OCI-M1 (cell line): ENCODE measurements around the gene KEAP1.

Experiments
- DNase-seq: peaks from one replicate; lab custom pipeline; 2025; lab: John Stamatoyannopoulos, UW

KEAP1 gene

DNA sequence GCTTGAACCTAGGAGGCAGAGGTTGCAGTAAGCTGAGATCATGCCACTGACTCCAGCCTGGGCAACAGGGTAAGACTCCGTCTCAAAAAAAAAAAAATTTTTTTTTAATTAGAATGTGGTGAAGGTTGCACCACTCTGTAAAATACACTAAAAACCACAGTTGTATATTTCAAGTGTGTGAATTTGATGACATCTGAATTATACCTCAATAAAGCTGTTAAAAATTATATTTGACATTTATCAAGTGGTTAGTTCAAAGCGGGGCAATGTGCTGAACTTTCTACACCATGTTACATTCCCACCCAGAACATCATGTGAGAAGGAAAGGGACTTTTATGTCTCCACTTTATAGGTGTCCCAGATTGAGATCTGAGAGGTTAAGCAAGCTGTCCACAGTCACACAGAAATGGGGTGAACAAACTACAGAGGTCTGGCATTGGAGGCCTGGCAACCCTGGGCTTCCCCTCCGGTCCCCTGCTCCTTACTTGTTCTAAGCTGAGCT lies 20.0 kb upstream of the KEAP1 start:
- no peak for DNase-seq

DNA sequence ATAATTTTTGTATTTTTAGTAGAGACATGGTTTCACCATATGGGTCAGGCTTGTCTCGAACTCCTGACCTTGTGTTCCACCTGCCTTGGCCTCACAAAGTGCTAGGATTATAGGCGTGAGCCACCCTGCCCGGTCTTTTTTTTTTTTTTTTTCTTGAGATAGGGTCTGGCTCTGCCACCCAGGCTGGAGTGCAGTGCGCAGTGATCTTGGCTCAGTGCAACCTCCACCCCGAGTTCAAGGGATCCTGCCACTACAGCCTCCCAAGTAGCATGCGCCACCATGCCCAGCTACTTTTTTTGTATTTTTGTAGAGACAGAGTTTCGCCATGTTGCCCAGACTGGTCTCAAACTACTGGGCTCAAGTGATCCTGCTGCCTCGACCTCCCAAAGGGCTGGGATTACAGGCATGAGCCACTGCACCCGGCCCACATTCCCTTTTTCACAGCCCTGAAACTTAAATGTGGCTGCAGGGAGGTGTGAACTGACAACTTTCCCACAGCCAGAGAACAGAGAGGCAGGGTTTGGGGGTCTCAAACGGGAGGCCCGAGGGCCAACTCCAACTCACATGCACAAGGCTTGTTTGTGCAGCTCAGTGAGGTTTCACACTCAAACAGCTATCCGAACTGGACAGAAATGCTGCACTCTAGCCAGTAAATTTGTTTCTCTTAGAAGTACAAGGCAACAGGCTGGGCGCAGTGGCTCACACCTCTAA lies 18.5 kb upstream of the KEAP1 start:
- no peak for DNase-seq

DNA sequence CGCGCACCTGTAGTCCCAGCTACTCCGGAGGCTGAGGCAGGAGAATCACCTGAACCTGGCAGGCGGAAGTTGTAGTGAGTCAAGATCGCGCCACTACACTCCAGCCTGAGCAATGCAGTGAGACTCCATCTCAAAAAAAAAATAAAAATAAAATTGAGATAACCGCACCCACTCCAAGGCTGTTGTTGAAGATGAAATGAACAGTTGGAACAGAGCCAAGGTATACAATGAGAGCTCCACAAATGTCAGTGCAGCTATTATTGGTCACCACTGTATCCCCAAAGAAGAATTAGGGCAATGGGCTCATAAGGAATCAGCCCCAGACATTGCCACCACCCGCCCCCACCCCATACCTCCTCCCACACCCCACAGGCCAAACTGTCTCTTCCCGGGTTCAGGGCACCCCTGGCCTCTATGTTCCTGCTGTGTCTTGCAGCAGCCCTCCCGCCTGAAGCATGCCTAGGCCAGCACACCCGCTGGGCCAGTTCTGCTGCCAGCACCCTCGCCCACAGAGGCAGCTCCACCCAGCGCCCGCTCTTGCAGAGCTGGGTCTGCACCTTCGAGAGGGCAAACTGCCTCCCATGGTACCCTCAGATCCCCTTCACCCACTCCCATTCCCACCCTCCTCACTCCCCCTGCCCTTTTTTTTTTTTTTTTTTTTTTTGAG lies 17.6 kb upstream of the KEAP1 start:
- no peak for DNase-seq

DNA sequence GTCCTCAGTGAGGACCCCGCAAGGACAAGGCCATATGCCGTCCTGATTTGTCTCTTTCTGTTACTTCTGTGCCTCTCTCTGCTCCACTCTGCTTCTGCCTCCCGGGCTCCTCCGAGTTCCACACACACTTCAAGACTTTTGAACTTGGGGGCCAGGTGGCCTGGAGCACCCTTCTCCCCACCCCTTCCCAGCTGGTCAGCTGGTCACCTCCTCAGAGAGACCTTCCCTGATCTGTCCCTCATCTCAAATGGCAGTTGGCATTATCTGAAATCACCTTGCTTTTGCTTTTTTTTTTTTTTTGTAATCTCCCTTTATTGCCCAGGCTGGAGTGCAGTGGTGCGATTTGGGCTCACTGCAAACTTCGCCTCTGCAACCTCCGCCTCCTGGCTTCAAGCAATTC lies 16.3 kb upstream of the KEAP1 start:
- no peak for DNase-seq

DNA sequence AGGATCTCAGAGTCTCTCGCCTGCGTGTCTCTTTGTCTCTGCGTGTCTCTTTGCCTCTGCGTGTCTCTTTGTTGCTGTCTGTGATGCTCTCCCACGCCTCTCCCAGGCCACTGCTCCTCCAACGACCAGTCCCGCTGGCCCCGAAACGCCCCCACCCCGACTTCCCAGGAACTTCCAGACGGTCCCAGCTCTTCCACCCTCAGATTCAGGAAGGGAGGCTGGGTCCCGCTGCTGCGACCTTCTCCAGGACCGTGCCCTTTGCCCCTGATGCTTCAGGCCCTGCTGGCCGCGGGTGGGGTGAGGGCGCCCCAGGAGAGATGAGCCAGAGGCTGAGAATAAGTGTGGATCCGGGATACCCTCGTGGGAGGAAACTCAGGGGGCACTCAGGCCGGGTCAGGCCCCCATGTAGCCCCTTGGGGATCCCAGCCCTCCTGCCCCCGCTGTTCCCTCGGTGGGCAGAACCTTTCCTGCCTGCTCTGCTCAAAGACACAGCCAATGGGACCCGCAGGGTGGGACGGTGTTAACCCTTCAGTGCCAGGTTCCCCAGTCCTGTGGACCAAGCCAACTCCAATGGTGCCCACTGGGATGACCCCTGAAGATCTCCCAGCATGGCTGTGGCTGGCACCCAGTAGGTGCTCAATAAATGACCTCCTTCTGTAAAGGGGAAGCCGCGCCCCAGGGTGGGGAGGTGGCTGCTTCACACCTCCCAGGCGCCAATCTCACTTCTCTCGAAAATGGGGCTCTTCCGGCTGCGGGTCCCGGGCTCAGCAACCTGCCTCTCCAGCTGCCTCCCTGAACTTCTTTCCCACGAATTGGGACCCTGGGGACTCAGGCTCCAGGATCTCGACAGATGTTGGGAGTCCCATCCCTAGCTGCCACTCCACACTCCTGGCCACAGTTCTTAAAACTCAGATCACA lies 15.5 kb upstream of the KEAP1 start:
- no peak for DNase-seq

DNA sequence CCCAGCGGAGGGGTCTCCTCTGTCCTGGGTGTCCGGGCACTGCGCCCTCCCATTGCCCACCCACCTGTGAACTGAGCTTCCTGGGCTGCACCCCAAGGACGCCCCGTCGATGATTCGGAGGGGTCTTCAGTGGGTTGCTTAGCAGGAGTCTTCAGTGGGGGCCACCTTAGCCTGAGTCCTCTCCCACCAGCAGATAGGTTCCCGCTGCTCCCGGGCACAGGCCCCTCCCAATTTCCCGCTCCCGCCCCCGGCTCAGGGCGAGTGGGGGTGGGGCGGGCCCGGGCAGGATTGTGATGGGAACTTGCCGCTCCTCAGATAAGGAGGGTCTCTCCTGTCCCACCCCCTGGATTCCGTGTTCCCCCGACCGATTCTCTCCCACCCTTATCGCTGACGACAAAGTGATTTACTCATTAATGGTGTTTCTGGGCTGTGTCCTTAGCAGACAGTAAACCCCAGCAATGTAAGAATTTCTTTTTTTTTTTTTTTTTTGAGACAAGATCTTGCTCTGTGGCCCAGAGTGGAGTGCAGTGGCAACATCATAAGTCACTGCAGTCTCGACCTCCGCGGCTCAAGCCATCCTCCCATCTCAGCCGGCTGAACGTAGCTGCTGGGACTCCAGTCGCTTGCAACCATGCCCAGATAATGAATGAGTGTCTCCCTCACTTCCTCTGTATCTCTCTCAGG lies 14.7 kb upstream of the KEAP1 start:
- DNase-seq, result peak; percentile 90

DNA sequence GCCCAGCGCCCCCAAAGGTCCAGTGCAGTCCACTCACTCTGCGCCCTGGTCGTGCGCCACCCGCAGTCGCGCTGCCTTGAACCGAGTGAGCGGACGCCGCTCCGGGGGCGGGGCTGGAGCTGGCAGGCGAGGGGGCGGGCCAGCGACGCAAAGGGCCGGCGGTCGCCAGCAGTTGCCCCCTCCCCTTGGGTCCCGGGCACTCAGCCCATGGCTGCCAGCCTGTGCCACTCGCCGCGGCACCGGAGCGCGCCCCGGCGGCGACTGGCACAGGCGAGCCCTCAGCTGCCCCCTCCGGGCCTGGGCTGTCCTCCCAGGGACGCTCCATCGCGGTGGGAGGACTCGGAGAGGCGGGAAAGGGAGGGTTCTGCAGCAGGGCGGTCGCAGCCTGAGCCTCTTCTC lies 14.2 kb upstream of the KEAP1 start, which contains the start of gene S1PR5:
Gene S1PR5, minus strand, starts transcription at position 87 of the 399 bp plus-strand sequence. CDS start 2,436 bp downstream, outside the sequence.
- no peak for DNase-seq

DNA sequence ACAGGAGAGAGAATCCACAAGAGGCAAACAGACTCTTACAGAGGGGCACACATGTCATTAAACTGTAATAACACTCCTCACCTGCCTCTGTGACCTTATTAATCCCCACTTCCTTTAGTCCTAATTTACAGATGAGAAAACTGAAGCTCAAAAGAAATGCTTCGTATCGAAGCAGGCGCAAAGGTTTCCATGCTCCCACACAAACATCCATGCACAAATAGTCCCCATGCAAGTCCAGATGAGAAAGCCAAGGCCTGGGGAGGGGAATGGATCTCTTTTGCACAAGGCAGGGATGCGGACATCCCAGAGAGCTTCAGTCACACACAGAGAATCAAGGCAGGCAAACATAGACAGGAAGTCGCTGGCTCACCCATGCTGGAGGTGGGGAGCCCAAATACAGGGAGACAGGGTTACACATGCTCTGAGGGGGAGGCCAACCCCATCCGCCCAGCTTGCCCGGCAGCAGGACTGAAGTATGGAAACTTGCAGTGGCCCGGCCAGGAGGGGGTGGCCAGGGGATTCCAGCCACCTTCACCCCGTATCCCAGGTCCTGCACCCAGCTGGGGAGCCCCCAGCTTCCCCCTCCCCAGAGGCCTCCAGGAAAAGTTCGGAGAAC lies 13.6 kb upstream of the KEAP1 start:
- no peak for DNase-seq

DNA sequence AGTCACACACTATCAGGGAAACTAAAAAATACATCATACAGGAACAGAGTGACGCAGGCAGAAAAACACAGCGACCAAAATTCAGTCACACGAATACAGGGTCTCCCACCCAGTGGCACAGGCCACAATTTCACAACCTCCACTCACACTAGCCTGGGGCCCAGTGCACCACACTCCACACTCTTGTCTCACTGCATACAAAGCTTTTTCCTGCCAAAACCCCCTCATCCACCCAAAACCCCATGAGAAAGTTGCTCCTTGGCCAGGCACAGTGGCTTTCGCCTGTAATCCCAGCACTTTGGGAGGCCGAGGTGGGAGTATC lies 12.9 kb upstream of the KEAP1 start:
- DNase-seq, result no peak

DNA sequence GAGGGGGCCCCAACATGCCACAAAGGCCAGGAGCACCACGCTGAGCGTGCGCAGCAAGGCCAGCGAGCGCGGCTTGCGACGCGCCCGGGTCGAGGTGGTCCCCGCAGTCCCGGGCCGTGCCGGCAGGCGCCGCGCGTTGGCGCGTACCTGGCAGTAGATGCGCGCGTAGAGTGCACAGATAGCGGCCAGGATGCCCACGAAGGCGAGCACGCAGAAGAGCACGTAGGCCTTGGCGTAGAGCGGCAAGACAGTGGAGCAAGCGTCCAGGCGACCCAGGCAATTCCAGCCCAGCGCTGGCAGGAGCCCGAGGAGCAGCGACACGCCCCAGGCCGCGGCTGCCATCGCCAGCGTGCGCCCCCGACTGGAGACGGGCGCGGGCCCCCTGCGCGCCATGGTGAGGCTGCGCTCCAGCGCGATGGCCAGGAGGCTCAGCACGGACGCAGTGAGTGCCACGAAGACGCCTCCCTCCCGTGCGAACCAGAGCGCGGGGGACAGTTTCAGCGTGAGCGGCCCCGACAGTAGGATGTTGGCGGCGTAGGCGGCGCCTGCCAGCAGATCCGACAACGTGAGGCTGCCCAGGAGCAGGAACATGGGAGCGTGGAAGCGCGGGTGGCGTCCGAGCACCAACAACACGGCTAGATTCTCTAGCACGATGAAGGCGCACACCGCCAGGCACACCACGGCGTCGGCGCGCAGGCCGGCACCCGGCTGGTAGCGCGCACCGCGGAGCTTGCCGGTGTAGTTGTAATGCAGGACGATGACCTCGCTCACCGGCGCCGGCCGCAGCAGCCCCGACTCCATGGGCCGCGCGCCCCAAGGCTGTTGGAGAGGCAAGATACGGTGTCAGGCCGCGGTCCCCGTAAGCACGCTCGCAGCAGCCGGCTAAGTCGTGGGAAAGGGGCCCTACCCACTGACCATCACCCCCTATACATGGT lies 11.3 kb upstream of the KEAP1 start:
- DNase-seq, result no peak

DNA sequence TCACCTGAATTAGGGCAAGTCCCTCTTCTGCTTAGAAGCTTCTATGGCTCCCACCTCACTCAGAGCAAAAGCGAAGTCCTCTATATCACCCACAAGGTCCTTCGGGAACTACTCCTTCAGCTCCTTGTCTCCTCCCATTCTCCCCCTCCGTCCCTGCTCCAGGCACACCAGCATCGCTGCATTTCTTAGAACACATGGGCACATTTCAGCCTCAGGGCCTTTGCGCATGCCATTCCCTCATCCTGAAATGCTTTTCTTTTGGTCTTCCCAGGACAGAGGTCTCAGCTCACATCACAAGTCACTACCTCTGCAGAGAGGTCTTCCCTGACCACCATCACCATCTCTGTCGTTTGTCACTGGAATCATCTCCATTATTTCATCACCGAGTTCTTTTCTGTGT lies 10.1 kb upstream of the KEAP1 start:
- no peak for DNase-seq

DNA sequence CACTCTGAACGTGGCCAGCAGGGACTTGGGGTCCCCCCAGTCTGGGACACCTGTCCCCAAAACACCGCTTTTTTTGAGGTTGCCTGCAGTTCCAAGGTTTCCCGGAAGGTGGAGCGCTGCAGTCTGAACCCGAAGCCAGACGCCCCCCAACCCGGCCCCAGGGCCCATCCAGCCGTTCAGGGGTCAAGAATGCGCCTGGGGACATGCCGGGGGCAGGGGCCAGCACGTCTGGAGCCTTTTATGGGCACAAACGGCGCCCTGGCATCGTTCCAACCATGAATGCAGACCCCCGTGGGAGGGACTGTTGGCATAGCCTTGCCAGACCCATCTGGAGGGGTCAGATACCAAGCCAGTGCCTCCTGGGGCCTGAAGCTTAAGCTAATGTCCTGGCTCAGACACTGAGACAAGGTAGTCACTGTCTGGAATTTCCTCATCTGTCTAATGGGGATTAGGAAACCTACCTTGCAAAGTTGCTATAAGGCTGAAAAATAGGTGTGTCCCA lies 7.2 kb upstream of the KEAP1 start:
- peak; percentile 77 for DNase-seq

DNA sequence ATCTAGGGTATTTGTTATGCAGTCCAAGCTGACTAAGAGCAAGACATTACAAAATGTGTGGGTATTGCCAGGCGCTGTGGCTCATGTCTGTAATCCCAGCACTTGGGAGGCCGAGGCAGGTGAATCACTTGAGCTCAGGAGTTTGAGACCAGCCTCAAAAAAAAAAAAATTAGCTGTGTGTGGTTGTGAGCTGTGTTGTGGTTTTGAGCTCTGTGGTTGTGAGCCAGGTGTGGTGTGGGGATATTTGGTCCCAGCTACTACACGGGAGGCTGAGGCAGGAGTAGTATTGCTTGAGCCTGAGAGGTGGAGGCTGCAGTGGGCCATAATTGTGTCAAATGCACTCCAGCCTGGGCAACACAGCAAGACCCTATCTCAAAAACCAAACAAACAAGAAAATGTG lies 5.6 kb upstream of the KEAP1 start:
- no peak for DNase-seq

DNA sequence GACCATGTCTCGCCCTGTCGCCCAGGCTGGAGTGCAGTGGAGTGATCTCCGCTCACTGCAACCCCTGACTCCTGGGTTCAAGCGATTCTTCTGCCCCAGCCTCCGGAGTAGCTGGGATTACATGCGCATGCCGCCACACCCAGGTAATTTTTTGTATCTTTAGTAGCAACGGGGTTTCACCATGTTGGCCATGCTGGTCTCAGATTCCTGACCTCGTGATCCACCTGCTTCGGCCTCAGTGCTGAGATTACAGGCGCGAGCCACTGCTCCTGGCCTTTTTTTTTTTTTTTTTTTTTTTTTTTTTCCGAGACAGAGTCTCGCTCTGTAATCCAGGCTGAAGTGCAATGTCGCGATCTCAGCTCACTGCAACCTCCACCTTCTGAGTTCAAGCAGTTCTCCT lies 4.9 kb upstream of the KEAP1 start:
- DNase-seq, result no peak

DNA sequence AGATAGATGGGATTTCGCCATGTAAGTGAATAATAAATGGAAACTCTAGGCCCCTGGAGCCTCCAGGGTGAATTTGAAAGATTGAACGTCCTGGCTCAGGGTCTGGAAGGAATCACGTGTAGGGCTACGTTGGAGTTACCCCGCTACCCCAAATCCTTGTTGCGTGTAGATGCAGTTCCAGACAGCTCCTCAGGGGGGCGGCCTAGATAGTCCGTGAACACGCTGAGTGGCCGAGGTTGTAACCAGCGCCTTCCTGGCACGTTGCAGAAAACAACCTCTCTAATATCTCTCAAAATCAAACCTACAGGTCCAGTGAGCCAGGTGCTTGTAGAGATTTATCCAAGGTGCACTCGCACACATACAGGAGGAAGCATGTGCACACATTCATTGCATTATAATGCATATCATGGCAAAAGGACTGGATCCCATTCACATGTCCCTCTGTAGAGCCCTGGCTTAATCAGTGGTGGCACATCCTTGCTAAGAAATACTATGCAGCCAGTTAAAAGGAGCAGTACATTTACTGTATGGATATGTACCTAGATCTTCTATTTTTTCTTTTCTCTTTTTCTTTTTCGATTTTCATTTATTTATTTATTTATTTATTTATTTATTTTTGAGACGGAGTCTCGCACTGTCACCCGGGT lies 2.5 kb upstream of the KEAP1 start:
- DNase-seq, result peak; percentile 97

DNA sequence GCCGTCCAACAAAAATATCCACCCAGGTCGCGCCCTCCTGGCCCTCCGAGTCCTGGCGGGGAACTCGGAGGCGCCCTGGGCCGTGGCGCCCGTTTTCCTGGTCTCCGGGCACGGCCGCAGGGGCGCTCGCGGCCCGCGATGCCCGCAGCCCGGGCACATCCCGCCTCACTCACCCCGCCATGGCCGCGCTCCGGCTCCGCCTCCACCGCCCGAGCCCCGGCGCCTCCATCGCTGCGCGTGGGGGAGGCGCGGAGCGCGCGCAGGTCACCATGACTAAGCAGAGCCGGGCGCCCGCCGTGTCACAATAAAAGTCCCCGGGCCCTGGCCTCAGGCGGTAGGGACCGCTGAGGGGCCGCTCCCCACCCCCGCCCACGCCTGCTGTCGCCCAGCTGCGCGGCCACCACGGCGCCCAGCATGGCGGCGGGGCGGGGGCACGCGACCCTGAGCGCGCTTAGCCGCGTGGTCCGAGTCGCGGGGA lies 593 bp downstream of the KEAP1 start:
- DNase-seq, result peak; percentile 100

DNA sequence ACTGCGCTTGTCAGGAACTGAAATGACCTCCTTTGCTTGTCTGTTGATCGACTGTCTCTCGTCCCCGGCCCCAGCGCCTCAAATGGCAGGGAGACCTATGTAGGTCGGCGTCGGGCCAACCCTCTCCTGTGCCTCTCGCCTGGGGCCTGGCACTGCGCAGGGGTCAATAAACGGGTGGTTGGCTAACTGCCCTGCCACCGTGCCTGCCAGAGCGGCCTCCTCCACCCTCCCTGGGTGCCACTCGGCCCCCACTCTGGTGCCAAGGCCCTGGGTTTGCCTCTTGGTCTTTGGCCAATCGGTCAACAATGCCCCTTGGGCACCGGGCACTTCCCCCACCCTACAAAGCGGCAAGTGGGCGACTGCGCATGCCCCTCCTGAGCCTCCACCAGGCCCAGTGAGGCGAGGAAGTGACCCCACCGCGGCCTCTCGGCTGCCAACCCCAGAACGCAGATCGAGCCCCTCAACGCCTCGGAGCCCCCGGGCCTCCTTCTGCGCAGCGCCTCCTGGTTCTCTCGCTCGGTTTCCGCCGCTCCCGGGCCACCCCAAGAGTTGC lies 1.1 kb downstream of the KEAP1 start:
- DNase-seq, result peak; percentile 85

DNA sequence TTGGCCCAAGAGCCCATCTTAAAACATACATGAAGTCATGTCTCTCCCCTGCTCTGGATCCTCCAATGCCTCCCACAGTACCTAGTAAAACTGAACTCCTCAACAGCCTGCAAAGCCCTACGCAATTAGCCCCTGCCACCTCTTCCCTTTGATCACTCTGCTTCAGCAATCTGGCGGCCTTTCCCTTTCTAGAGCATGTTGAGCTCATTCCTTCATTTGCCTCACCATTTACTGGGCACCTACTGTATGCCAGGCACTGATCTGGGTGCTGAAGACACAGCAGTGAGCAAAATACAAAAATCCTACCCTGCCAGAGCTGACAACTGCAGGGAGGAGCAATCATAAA lies 2.9 kb downstream of the KEAP1 start:
- no peak for DNase-seq

DNA sequence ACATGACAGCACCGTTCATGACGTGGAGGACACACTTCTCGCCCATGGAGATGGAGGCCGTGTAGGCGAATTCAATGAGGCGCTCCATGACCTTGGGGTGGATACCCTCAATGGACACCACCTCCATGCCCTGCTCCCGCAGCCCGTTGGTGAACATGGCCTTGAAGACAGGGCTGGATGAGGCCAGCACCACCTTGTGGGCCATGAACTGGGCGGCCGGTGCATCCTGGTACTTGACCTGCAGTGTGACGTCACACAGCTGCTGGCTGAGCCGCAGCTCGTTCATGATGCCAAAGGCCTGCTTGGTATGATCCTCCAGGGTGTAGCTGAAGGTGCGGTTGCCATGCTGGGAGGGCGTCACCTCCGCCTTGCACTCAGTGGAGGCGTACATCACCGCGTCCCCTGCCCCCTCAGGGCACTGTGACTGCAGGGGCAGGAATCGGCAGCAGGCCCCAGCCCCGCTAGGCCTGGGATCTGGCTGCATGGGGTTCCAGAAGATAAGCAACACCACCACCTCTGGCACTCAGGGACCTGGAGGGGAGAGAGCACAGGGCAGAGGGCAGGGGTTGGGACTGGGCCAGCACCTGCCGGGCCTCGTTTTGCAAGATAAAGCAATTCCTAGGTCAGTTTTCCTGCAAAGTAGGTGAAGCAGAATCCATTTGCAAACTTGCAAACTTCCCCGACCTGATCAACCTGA lies 3.5 kb downstream of the KEAP1 start:
- no peak for DNase-seq
